Caco-2 (cell line): Measurements from ENCODE around the gene RAMP3. TPM values are rescaled to one million over a fixed set of nuclear protein-coding genes. Genes with fewer than 3 reads are reported as not detected.

Experiments
- BruUV-seq: library from RNA; stranded (reverse); fragments of 400-500 nt; replicated peaks from 2 replicates; lab custom pipeline; 2021; lab: Mats Ljungman, UMichigan
- CTCF ChIA-PET: fragments of 300-600 bp; sonication (Branson Sonifier 250); formaldehyde crosslinking; loops from one replicate; lab custom pipeline; 2022; ENCODE audit warnings: antibody characterized with exemption; lab: Charles Lee
- POLR2A ChIA-PET: fragments of 300-600 bp; sonication (Branson Sonifier 250); formaldehyde crosslinking; loops from one replicate; lab custom pipeline; 2022; ENCODE audit warnings: antibody characterized with exemption; lab: Charles Lee
- DNase-seq, 2 experiments: peaks; one replicate each; pipeline versions ENCODE4 v3.0.0 to v3.0.0-alpha.2; 2020 to 2022
- H3K27me3 ChIP-seq: replicated peaks from 2 replicates; pipeline ENCODE4 v1.6.0; 2011; ENCODE audit warnings: low read length; ENCODE audit not compliant: control insufficient read depth, insufficient read depth
- H3K36me3 ChIP-seq: 2 replicates; pipeline ENCODE4 v1.5.1; 2011; ENCODE audit warnings: low read length; ENCODE audit not compliant: control insufficient read depth, insufficient read depth
- H3K4me1 ChIP-seq: fragments of 250-450 bp; sonication (Bioruptor Pico); 2 replicates; pipeline ENCODE4 v1.5.1; 2020; ENCODE audit warnings: mild to moderate bottlenecking
- H3K4me3 ChIP-seq: 2 replicates; pipeline ENCODE4 v1.5.1; 2011; ENCODE audit warnings: low read depth, mild to moderate bottlenecking, control low read depth, low read length
- H3K9me3 ChIP-seq: fragments of 250-450 bp; sonication (Bioruptor Pico); 2 replicates; pipeline ENCODE4 v1.5.1; 2020; ENCODE audit warnings: mild to moderate bottlenecking, moderate library complexity
- H3K27ac Mint-ChIP-seq: one replicate; pipeline ENCODE4 v1.8.0; 2022; ENCODE audit warnings: mixed read lengths; ENCODE audit not compliant: unreplicated experiment
- H3K27me3 Mint-ChIP-seq: one replicate; pipeline ENCODE4 v1.8.0; 2022; ENCODE audit warnings: mixed read lengths; ENCODE audit not compliant: insufficient read depth, unreplicated experiment
- H3K36me3 Mint-ChIP-seq: one replicate; pipeline ENCODE4 v1.8.0; 2022; ENCODE audit warnings: mild to moderate bottlenecking, mixed read lengths; ENCODE audit not compliant: insufficient read depth, unreplicated experiment
- H3K4me1 Mint-ChIP-seq: one replicate; pipeline ENCODE4 v1.8.0; 2022; ENCODE audit warnings: low read depth, mixed read lengths; ENCODE audit not compliant: unreplicated experiment
- H3K4me3 Mint-ChIP-seq: one replicate; pipeline ENCODE4 v1.8.0; 2022; ENCODE audit warnings: mild to moderate bottlenecking, moderate library complexity, mixed read lengths; ENCODE audit not compliant: unreplicated experiment
- H3K9me3 Mint-ChIP-seq: one replicate; pipeline ENCODE4 v1.8.0; 2022; ENCODE audit warnings: mixed read lengths; ENCODE audit not compliant: unreplicated experiment
- intact Hi-C: fragments of 100-400 bp; cut with micrococcal nuclease; formaldehyde crosslinking; loops from one replicate; pipeline ENCODE4 v1.10.0; 2022; ENCODE audit not compliant: unreplicated experiment
- total RNA-seq: library from RNA; stranded (reverse); gene quantifications from 2 replicates; pipeline ENCODE4 v1.2.3, GENCODE V29; 2022
- TF ChIP-seq, protein P1 (sequence below), 2 experiments: fragments of 200-600 bp in 1 of 2; IDR thresholded peaks; 1 replicate in 1 of 2; 2 replicates in 1 of 2; pipeline versions ENCODE4 v1.5.1 to v1.8.0; 2011 to 2022; ENCODE audit warnings: antibody characterized with exemption in 1 of 2, control low read depth in 1 of 2, inconsistent platforms in 1 of 2, low read depth in 1 of 2, low read length in 1 of 2, mild to moderate bottlenecking in 1 of 2, moderate library complexity in 1 of 2; ENCODE audit not compliant: insufficient read depth in 1 of 2, severe bottlenecking in 1 of 2, unreplicated experiment in 1 of 2

RAMP3 gene
- total RNA-seq, 1 experiment from 2014 or later, result not detected

DNA sequence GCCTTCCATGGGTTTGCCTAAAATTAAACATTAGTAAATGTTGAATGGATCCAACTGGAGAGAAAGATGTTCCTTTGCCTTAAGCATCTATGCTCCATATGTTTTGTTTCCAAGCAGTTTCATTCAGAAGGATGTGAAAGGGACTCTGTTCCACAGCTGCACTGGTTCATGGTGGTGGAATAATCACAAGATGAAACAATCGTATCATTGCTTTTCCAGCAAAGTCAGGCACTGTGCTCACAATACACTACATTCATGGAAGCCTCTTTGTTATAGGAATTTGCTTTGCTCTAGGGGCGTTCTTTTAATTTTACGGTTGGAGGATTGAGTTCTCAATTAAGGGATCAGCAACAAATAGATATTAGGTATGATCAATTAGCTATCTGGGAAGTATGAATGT is 33.8 kb downstream of the RAMP3 start:
- TF ChIP-seq, protein P1, sequence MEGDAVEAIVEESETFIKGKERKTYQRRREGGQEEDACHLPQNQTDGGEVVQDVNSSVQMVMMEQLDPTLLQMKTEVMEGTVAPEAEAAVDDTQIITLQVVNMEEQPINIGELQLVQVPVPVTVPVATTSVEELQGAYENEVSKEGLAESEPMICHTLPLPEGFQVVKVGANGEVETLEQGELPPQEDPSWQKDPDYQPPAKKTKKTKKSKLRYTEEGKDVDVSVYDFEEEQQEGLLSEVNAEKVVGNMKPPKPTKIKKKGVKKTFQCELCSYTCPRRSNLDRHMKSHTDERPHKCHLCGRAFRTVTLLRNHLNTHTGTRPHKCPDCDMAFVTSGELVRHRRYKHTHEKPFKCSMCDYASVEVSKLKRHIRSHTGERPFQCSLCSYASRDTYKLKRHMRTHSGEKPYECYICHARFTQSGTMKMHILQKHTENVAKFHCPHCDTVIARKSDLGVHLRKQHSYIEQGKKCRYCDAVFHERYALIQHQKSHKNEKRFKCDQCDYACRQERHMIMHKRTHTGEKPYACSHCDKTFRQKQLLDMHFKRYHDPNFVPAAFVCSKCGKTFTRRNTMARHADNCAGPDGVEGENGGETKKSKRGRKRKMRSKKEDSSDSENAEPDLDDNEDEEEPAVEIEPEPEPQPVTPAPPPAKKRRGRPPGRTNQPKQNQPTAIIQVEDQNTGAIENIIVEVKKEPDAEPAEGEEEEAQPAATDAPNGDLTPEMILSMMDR (IDR thresholded peaks at IDR 0.05; ENCODE audit: insufficient read depth in 1 of 2, low read depth in 1 of 2, low read length in 1 of 2, severe bottlenecking in 1 of 2, unreplicated experiment in 1 of 2), result no peak
- H3K4me3 ChIP-seq, result no peak overlapping the region
- H3K36me3 ChIP-seq, result no peaks in the 10 kb centered on the region
- H3K36me3 Mint-ChIP-seq, result no peaks in the 10 kb centered on the region
- no peak overlapping the region for H3K4me3 Mint-ChIP-seq
- no peaks in the 10 kb centered on the region for H3K9me3 ChIP-seq
- no peaks in the 10 kb centered on the region for H3K9me3 Mint-ChIP-seq
- no peak for DNase-seq
- no peaks in the 10 kb centered on the region; the same call in 1 of the 2 replicates for H3K27me3 ChIP-seq
- CTCF ChIA-PET, result no interaction called here
- no peaks in the 10 kb centered on the region for H3K4me1 ChIP-seq
- H3K27me3 Mint-ChIP-seq, result peaks cover 30% of the 10 kb centered on the region
- H3K27ac Mint-ChIP-seq, result no peak overlapping the region
- no peaks in the 10 kb centered on the region for H3K4me1 Mint-ChIP-seq
- POLR2A ChIA-PET, result no interaction called here
- BruUV-seq, result no TSS peak
- intact Hi-C loops, result no loop called here

DNA sequence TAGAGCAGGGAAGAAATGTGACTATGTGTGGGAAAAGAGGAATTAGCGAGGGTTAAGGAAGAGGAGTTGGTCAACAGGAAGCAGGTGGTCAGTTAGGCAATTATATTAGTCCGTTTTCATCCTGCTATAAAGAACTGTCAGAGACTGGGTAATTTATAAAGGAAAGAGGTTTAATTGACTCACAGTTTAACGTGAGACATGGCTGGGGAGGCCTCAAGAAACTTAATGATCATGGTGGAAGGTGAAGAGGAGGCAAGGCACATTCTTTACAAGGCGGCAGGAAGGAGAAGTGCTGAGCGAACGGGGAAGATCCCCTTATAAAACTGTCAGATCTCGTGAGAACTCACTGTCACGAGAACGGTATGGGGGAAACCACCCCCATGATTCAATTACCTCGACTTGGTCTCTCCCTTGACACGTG is 35.0 kb downstream of the RAMP3 start:
- H3K27me3 Mint-ChIP-seq, result peaks cover 26% of the 10 kb centered on the region
- H3K27me3 ChIP-seq, result no peaks in the 10 kb centered on the region; the same call in none of the 2 replicates
- BruUV-seq, result no TSS peak
- no peaks in the 10 kb centered on the region for H3K36me3 Mint-ChIP-seq
- no peak overlapping the region for H3K4me3 Mint-ChIP-seq
- ChIA-PET POLR2A (no interaction called here), CTCF (no interaction called here)
- H3K36me3 ChIP-seq, result no peaks in the 10 kb centered on the region
- TF ChIP-seq, protein P1 (IDR thresholded peaks at IDR 0.05; ENCODE audit: insufficient read depth in 1 of 2, low read depth in 1 of 2, low read length in 1 of 2, severe bottlenecking in 1 of 2, unreplicated experiment in 1 of 2), result no peak
- no peak for DNase-seq
- no peaks in the 10 kb centered on the region; the same call in 1 of the 2 replicates for H3K9me3 ChIP-seq
- intact Hi-C loops, result no loop called here
- no peaks in the 10 kb centered on the region for H3K9me3 Mint-ChIP-seq
- no peak overlapping the region for H3K27ac Mint-ChIP-seq
- no peaks in the 10 kb centered on the region for H3K4me1 Mint-ChIP-seq
- no peak overlapping the region for H3K4me3 ChIP-seq
- no peaks in the 10 kb centered on the region for H3K4me1 ChIP-seq

DNA sequence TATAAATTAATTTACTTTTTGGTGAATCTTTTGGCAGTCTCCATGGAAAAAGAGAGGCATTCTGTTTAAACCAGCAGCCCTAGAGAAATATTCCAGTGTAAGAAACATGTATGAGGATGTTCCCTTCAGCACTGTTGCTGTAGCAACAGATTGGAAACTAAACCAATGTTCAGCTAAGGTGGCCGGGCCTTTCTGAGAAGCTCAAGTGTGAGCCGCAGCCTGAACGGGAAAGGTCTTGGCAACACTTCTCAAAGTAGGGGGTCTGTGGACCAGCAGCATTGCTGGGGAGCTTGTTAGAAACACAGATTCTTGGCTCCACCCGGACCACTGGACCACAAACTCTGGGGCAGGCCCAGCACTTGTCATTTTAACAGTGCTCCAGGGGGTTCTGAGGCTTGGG is 36.2 kb downstream of the RAMP3 start:
- Histone ChIP-seq H3K4me3 (no peak overlapping the region), H3K27me3 (no peaks in the 10 kb centered on the region; the same call in none of the 2 replicates), H3K9me3 (no peaks in the 10 kb centered on the region; the same call in 1 of the 2 replicates), H3K36me3 (no peaks in the 10 kb centered on the region), H3K4me1 (no peaks in the 10 kb centered on the region)
- intact Hi-C loops, result no loop called here
- no peak for DNase-seq
- CTCF ChIA-PET, result no interaction called here
- POLR2A ChIA-PET, result no interaction called here
- H3K27ac Mint-ChIP-seq, result no peak overlapping the region
- TF ChIP-seq, protein P1 (IDR thresholded peaks at IDR 0.05; ENCODE audit: insufficient read depth in 1 of 2, low read depth in 1 of 2, low read length in 1 of 2, severe bottlenecking in 1 of 2, unreplicated experiment in 1 of 2), result no peak
- no peaks in the 10 kb centered on the region for H3K4me1 Mint-ChIP-seq
- no peaks in the 10 kb centered on the region for H3K36me3 Mint-ChIP-seq
- BruUV-seq, result no TSS peak
- H3K9me3 Mint-ChIP-seq, result no peaks in the 10 kb centered on the region
- H3K27me3 Mint-ChIP-seq, result peaks cover 26% of the 10 kb centered on the region
- H3K4me3 Mint-ChIP-seq, result no peak overlapping the region
